Hepatic stellate cell (primary cell): ENCODE data around the gene EEF2.

Experiments used
- DNase-seq: peaks from one replicate; pipeline ENCODE4 v3.0.0; 2011; ENCODE audit warnings: low spot score

Gene EEF2

GRCh38 chr19:3984908-3985642, at the start of gene EEF2:
Gene EEF2, minus strand, starts transcription at chr19:3985463. Its CDS starts 83 bp downstream, at chr19:3985380.
- peak; percentile 98 for DNase-seq

DNA sequence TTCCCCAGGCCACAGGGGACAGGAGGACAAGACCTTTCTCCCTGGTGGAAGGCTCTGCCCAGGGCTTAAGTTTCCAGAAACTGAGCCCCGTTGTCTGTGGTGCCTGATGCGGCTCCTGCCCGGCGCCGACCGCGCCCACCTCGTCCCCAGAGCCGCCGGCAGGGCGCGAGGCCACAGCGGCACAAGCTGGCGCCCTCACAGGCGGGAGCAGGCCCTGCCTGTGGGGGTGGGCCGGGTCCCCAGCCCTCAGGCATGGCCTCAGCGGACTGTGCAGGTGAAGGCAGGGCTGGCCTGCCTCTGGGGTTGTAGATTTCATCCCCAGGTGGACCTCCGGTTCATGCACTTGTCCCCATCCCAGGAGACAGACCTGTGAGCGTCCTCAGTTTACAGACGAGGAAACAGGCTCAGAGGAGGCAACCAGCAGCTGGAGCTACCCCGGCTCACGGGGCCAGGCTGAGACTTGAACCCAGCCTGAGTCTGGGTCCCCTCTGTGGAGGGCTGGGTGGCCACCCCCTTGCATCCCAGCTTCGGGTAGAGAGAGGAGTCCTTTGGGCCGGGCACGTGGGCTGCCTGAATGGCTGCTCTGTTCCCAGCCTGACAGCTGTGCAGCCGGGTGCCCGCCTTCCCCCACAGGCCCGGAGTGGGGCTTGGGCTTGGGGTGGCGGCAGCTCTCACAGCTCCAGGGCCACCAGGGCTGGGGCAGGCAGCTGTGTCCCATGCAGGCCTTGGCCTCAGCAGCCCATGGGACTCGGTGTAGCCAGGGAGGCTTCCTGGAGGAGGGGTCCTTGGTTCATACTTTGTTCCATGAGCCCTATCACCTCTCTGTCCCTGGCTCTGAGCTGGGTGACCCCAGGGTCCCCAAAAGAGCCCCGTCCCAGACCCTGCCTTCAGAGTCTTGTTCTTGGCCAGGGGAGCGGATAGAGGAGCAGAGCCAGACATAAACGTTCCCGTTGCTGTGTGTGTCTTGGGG, 49.1 kb upstream of the EEF2 start:
- no peak for DNase-seq

DNA sequence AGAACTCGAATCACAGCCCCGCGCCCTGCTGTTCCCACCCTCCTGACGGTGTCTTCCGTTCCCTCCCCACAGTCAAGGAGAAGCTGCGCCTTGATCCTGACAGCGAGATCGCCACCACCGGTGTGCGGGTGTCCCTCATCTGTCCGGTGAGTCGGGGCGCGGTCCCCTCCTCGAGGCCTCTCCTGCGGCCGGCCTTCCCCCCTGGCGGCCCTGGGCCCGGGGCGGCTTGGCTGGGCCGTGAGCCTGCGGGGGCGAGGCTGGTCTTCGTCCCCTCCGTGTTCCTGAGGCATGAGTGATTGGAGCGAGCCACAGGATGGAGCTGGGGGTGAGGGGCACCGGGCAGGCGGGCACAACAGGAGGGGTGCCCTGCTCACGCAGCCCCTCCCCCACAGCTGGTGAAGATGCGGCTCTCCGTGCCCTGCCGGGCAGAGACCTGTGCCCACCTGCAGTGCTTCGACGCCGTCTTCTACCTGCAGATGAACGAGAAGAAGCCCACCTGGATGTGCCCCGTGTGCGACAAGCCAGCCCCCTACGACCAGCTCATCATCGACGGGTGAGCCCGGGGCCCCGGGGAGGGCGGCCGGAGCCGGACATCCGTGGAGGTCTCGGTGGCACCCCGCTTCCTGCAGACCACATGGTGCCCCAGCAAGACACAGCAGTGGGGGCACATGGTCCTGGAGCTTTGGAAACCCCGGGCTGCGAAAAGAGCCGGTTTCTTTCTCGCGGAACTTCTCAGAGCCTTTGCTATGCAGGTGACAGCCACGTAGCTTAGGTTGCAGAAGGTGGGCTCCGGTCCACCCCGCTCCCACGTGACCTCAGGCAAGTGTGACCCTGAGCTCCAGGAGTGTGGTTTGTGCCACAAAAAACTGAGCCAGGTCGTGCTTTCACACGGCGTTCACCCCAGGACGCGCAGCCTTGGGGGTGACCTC, 48.0 kb upstream of the EEF2 start:
- no peak for DNase-seq

- no peak for DNase-seq
These were observed 47.2 kb upstream of the EEF2 start for GRCh38 chr19:4032436-4032835.

DNA sequence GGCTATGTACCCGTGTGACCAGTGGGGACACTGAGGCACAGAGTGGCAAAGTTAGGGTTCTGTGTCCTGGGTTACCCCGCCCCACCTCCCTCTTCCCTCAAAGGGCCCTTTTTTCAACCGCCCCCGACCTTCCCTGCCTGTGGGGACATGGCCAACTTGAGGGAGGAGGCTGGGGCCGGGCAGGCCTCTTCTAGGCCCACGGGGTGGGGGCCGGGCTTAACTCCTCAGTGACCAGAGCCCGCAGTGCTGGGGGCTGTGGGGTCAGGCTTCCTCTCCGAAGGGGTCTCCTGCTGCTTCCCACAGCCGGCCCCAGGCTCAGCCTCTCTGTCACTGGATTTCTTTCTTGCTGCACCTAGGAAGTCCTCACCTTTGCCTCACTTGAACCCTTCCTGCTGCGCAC, 46.2 kb upstream of the EEF2 start:
- no peak for DNase-seq

GRCh38 chr19:4030981-4031380, 45.7 kb upstream of the EEF2 start:
- no peak for DNase-seq

DNA sequence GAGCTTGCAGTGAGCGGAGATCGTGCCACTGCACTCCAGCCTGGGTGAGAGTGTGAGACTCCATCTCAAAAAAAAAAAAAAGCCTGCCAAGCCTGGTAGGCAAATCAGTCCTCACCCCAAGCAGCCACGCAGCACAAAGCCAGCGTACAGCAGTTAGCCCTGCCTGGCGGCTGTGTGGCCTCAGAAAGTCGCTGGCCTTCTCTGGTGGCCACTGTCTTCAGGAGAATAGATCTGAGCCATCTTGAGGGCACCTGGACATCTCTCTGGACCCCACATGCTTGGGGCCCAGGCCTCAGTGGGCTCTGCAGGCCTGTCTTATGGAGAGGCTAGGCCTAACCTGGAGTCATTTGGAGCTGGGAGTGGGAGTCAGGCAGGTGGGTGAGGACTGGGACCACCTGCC, 45.3 kb upstream of the EEF2 start:
- DNase-seq, result no peak

- no peak for DNase-seq
These were observed 44.0 kb upstream of the EEF2 start for GRCh38 chr19:4029247-4029614.

DNA sequence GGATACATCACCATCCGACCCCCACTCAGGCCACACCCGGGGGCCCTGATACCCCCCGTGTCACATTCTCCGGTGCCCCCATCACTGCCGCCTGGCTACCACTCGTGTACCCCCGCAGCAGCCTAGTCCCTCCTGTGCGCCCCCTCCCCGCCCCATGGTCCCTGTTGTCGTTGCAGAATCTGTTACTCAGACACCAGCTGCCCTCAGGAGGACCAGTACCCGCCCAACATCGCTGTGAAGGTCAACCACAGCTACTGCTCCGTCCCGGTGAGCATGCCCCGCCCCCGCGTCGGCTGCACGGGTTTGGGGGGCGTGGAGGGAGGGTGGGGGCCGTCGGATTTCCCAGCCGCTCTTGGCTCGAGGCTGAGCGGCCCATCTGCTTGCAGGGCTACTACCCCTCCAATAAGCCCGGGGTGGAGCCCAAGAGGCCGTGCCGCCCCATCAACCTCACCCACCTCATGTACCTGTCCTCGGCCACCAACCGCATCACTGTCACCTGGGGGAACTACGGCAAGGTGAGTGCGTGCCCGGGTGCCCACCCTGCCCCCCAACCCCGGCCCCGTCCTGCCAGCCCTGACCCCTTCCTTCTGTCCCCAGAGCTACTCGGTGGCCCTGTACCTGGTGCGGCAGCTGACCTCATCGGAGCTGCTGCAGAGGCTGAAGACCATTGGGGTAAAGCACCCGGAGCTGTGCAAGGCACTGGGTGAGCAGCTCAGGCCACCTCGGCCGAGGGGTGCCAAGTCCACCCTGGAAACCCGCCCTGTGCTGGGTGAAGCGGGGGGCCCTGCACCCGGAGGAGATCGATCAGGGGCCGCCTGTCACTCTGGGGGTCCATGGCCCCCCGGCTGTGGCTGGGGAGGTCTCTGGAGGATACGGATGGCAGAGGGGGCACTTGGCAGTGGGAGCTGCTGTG, 43.3 kb upstream of the EEF2 start:
- no peak for DNase-seq

DNA sequence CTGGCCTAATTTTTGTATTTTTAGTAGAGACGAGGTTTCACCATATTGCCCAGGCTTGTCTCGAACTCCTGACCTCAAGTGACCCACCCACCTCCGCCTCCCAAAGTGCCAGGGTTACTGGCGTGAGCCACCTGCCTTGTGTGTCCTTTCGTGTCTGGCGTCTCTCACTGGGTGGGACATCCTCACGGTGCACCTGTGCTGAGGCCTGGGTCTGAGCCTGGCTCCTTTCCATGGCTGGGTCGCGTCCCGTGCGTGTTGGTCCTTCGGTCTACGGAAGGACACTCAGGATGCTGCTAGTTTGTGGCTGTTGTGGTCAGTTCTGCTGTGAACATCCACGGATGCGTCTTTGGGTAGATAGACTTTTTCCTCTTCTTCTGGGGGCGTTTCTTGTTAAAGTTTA, 41.9 kb upstream of the EEF2 start:
- no peak for DNase-seq

GRCh38 chr19:4025317-4025716, 40.1 kb upstream of the EEF2 start:
- DNase-seq, result no peak

DNA sequence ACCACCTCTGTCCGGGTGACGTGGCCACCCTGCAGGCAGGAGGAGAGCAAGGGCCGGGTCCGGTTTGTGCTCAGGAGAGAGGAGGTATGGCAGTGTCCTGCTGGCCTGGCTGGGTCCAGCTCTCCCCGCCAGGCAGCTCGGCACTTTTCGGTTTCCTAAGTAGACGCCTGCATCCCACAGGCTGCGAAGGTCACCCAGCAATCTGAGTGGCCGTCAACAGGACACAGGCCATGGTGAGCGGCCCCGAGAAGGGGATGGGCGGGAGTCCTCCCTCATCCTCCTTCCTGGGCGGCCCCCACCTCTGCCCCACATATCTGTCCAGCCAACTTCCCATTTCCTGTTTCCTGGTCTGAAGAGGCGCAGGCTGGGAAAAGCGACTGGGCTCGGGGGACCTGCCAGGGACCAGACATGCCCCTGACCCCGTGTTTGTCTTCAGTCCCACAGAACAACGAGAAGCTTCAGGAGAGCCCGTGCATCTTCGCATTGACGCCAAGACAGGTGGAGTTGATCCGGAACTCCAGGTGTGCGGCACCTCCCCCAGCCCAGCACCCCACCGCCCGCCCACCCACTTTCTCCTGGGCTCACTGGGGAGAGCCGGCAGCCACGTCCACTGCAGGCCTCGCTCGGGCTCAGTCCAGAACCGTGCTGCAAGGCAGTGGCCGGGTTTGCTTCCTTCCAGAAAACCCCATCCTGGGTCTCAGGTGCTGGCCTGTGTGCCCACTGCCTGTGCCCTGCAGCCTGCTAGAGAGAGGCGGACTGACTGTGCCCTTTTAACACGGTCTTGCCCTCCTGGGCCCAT, 38.5 kb upstream of the EEF2 start:
- DNase-seq, result peak; percentile 24

GRCh38 chr19:4019578-4019977, 34.3 kb upstream of the EEF2 start:
- no peak for DNase-seq

DNA sequence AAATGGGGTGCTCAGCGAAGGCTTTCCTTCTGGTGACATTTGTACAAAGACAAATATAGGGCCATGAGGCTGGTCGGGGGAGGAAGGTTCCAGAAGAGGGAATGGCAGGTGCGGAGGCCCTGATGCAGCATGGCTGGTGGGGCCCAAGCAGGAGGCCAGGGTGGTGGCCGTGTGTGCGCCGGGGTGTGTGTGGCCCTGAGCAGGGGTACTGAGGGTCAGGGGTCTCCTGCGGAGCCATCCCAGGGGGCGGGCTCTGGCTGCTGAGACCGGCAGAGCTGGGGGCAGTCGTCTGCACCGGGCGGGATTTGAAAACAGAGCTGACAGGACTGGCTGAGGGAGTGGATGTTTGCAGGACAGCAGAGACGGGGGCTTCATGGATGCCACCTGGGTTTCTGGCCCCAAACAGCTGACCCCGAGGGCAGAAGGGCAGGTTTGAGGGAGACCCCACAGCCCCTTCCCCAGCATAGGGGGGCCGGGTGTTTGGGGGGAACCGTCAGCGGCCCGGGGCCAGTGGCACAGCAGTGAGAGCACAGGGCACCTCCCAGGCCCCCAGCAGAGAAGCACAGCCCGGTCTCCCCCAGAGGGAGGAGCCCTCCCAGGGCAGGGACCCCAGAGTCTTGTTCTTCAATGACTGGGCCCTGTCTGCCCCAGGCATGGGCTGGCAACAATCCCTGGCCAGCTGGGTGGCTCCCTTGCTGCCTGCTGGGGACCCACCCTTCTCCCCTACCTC, 33.7 kb upstream of the EEF2 start:
- DNase-seq, result no peak

GRCh38 chr19:4018140-4018613, 32.9 kb upstream of the EEF2 start:
- no peak for DNase-seq

DNA sequence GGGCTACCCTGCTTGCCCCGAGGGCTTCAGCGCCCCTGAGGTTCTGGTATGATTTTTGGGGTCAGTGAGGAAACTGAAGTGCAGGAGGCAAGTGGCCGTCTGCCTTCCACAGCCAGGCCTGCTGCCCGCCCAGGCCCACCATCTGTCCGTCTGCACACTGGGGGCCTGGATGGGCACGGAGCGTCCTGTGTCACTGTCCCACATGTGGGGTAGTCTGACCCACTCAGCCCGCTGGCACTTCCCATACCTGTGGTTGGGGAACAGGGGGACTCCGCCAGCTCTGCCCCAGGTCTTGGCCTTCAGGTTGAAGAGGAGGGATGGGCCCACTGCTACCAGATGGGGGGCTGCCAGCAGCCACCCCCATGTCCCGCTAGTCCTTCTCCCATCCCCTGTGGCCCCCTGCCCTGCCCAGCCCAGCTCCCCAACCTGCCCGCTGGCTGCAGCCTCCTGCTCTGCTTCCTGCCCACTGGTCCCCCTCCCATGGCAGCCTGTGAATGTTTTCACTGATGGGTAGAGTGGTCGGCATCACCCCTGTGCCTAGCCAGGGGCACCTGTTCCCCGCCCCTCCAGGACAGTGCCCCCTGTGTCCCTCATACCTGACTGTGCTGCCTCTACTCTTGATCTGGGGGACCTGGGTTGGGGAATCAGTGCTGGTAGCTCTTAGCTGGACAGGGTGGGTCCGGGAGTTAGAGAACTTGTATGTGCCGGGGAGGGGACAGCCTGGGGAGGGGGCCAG, 31.8 kb upstream of the EEF2 start:
- no peak for DNase-seq

- no peak for DNase-seq
These were observed 31.2 kb upstream of the EEF2 start for GRCh38 chr19:4016486-4016885.

DNA sequence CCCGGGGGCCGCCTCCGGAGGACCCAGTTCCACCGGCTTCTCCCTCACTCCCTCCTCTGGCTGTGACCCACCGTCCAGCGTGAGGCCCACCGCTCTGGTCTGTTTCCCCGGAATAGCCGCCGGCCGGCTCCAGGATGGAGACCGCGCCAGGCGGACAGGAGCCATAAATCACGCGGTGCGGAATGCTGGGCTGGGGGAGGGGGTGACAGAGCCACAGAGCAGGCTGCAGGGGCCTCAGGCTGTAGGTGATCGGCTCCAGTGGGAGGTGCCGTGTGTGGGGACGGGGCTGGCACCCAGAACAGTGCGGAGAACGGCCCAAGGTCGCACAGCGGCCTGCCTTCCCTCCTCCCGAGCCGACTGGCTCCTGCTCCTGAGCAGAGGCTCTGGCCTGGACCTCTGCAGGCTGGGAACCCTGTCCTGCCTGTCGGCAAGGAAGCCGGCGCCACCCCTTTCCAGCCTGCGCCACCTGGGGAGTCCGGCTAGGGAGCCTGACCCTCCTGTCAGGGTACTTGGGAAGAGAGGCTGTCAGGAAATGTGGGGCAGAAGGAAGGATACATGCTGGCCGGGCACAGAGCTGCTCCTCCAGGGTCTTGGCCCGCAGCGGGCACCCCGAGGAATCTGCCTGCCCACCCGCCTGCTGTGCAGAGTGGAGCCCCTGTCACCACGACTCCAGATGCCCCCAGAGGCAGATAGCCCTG, 30.6 kb upstream of the EEF2 start:
- no peak for DNase-seq
